OCI-LY7 (cell line): ENCODE results near the gene BZW1. TPM values are rescaled to one million over a fixed set of nuclear protein-coding genes. Genes with fewer than 3 reads are reported as not detected.

Experiments used
- BruUV-seq: library from RNA; stranded (reverse); fragments of 400-500 nt; replicated peaks from 2 replicates; lab custom pipeline; 2021; lab: Mats Ljungman, UMichigan
- CTCF ChIA-PET: fragments of 300-600 bp; sonication (Branson Sonifier 250); formaldehyde crosslinking; loops from one replicate; lab custom pipeline; 2022; ENCODE audit warnings: antibody characterized with exemption; ENCODE audit not compliant: unreplicated experiment; lab: Charles Lee
- POLR2A ChIA-PET: fragments of 300-600 bp; sonication (Branson Sonifier 250); formaldehyde crosslinking; loops from one replicate; lab custom pipeline; 2022; ENCODE audit warnings: antibody characterized with exemption; lab: Charles Lee
- DNase-seq: peaks from one replicate; pipeline ENCODE4 v3.0.0-alpha.2; 2015; ENCODE audit warnings: low spot score
- H2AFZ ChIP-seq: fragments of 200-600 bp; sonication (generic), shearing (Covaris generic); 2 replicates; pipeline ENCODE4 v1.6.1; 2014; ENCODE audit warnings: mild to moderate bottlenecking, antibody characterized with exemption, low read length, moderate library complexity
- H3K27ac ChIP-seq: fragments of 200-600 bp; sonication (generic); 2 replicates; pipeline ENCODE4 v1.5.1; 2014; ENCODE audit warnings: mixed run types, low read depth, mild to moderate bottlenecking, moderate library complexity, low read length, inconsistent platforms; ENCODE audit not compliant: poor library complexity, severe bottlenecking
- H3K36me3 ChIP-seq: fragments of 200-600 bp; sonication (generic); 2 replicates; pipeline ENCODE4 v1.6.1; 2014; ENCODE audit warnings: mild to moderate bottlenecking, antibody characterized with exemption, low read length, moderate library complexity, mixed read lengths; ENCODE audit not compliant: insufficient read depth
- H3K4me1 ChIP-seq: fragments of 200-600 bp; sonication (generic); 2 replicates; pipeline ENCODE4 v1.5.1; 2014; ENCODE audit warnings: mild to moderate bottlenecking, low read length; ENCODE audit not compliant: insufficient read depth, poor library complexity, severe bottlenecking
- H3K4me2 ChIP-seq: fragments of 200-600 bp; sonication (generic); 2 replicates; pipeline ENCODE4 v1.6.1; 2014; ENCODE audit warnings: mild to moderate bottlenecking, low read length
- H3K4me3 ChIP-seq: fragments of 200-600 bp; sonication (generic); 2 replicates; pipeline ENCODE4 v1.5.1; 2014; ENCODE audit warnings: mild to moderate bottlenecking, low read depth, low read length; ENCODE audit not compliant: poor library complexity, severe bottlenecking
- H3K79me2 ChIP-seq: fragments of 200-600 bp; sonication (generic); 2 replicates; pipeline ENCODE4 v1.6.1; 2016; ENCODE audit warnings: low read depth, mild to moderate bottlenecking, low read length, moderate library complexity, mixed read lengths; ENCODE audit not compliant: insufficient read depth
- H3K9me2 ChIP-seq: fragments of 200-600 bp; sonication (generic); 2 replicates; pipeline ENCODE4 v1.6.1; 2016; ENCODE audit warnings: mild to moderate bottlenecking, low read length, mixed read lengths; ENCODE audit not compliant: insufficient read depth
- H3K9me3 ChIP-seq: fragments of 200-600 bp; sonication (generic); 2 replicates; pipeline ENCODE4 v1.6.1; 2014; ENCODE audit warnings: mild to moderate bottlenecking, mixed run types, low read length, mixed read lengths
- H4K20me1 ChIP-seq: fragments of 200-600 bp; sonication (generic); 2 replicates; pipeline ENCODE4 v1.6.1; 2014; ENCODE audit warnings: mild to moderate bottlenecking, antibody characterized with exemption, low read length, moderate library complexity, mixed read lengths; ENCODE audit not compliant: insufficient read depth
- EZH2phosphoT487 ChIP-seq: fragments of 200-600 bp; sonication (generic); IDR thresholded peaks from 2 replicates; pipeline ENCODE4 v1.6.1; 2018; ENCODE audit warnings: low read depth, borderline replicate concordance, mild to moderate bottlenecking, mixed run types, antibody characterized with exemption, low read length, moderate library complexity, mixed read lengths
- intact Hi-C: fragments of 100-400 bp; cut with micrococcal nuclease; formaldehyde crosslinking; loops from one replicate; pipeline ENCODE4 v1.10.0; 2022; ENCODE audit not compliant: unreplicated experiment
- total RNA-seq, 2 experiments: library from RNA; depleted of rRNA in 1 of 2; stranded (reverse); fragments of >200 nt in 1 of 2; shearing (Covaris generic) in 1 of 2; gene quantifications; 2 replicates each; pipeline ENCODE4 v1.2.3, GENCODE V29; 2014 to 2022
- TF ChIP-seq, protein P1 (sequence below): fragments of 200-600 bp; sonication (generic); conservative IDR thresholded peaks from 2 replicates; pipeline ENCODE4 v1.5.1; 2014; ENCODE audit warnings: mild to moderate bottlenecking, antibody characterized with exemption, low read length, moderate library complexity, mixed read lengths

The BZW1 gene
- total RNA-seq, 2 experiments from 2014 or later: 180 to 183 TPM

DNA sequence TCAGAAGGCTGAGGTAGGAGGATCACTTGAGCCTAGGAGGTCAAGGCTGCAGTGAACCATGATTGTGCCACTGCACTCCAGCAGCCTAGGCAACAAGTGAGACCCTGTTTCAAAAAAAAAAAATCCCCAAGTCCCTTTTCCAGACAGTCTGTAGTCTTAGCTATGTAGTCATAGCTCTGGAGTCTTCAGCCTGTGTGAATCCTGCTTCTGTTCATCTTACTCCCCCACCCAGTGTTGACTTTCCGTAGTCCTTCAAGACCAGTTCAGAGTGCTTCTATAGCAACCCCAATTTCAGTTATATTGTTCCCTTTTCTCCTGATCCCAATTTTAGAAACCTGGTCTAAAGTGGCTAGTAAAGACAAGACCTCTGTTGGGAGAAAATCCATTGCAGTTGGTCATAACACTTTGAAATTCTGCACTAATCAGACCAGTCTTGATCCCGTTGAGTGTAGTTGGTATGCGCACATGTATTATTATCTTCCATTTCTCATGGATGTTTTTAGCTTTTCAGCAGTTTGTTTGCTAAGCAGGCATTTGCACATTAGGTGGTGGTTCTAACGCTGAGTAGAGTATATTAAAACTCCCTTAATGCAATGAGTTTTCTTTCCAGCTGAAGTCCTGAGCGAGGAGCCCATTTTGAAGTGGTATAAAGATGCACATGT, 9.0 kb downstream of the BZW1 start:
- H3K36me3 ChIP-seq: peaks cover 83% of the 10 kb centered on the region
- H3K4me3 ChIP-seq: no peak overlapping the region
- no peak overlapping the region for H2AFZ ChIP-seq
- DNase-seq: no peak
- BruUV-seq: no TSS peak
- intact Hi-C loops: no loop called here
- H4K20me1 ChIP-seq: no peaks in the 10 kb centered on the region
- peaks cover 5% of the 10 kb centered on the region; the same call in 1 of the 2 replicates for H3K79me2 ChIP-seq
- ChIA-PET POLR2A (interaction anchor here (0.5 to 0.7 kb wide), 3 partner anchors 23 to 41 kb away, joined by 3 to 4 read pairs (median 4); no protein-coding TSS in a partner anchor), CTCF (no interaction called here)
- H3K4me1 ChIP-seq: no peaks in the 10 kb centered on the region
- no peak for TF ChIP-seq EZH2phosphoT487
- TF ChIP-seq, protein P1, sequence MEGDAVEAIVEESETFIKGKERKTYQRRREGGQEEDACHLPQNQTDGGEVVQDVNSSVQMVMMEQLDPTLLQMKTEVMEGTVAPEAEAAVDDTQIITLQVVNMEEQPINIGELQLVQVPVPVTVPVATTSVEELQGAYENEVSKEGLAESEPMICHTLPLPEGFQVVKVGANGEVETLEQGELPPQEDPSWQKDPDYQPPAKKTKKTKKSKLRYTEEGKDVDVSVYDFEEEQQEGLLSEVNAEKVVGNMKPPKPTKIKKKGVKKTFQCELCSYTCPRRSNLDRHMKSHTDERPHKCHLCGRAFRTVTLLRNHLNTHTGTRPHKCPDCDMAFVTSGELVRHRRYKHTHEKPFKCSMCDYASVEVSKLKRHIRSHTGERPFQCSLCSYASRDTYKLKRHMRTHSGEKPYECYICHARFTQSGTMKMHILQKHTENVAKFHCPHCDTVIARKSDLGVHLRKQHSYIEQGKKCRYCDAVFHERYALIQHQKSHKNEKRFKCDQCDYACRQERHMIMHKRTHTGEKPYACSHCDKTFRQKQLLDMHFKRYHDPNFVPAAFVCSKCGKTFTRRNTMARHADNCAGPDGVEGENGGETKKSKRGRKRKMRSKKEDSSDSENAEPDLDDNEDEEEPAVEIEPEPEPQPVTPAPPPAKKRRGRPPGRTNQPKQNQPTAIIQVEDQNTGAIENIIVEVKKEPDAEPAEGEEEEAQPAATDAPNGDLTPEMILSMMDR: no peak
- H3K9me3 ChIP-seq: no peaks in the 10 kb centered on the region
- no peak overlapping the region for H3K27ac ChIP-seq
- no peaks in the 10 kb centered on the region for H3K9me2 ChIP-seq
- no peak overlapping the region for H3K4me2 ChIP-seq

DNA sequence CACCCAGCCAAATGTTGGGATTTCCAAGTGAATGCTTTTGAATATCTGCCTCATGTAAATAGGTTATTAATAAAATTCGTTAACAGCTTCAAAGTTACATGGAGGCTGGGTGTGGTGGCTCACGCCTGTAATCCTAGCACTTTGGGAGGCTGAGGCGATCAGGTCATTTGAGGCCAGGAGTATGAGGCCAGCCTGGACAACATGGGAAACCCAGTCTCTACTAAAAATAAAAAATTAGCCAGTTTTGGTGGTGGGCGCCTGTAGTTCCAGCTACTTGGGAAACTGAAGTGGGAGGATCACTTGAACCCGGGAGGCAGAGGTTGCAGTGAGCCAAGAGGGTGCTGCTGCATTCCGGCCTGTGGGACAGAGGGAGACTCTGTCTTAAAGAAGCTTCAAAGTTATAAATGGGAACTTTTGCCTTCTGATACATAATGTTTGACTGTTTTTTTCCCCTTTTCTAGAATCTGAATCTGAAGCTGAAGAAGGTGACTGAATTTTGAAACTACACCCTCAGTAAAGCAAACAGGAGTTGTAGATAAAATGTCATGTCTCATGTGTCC, 10.1 kb downstream of the BZW1 start:
- no peak overlapping the region for H3K4me3 ChIP-seq
- TF ChIP-seq EZH2phosphoT487: no peak
- TF ChIP-seq, protein P1: no peak
- BruUV-seq: no TSS peak
- no peaks in the 10 kb centered on the region for H3K79me2 ChIP-seq
- POLR2A ChIA-PET: no interaction called here
- H3K4me2 ChIP-seq: no peak overlapping the region
- CTCF ChIA-PET: no interaction called here
- H3K36me3 ChIP-seq: peaks cover 81% of the 10 kb centered on the region
- H4K20me1 ChIP-seq: no peaks in the 10 kb centered on the region
- no peaks in the 10 kb centered on the region for H3K9me2 ChIP-seq
- no peaks in the 10 kb centered on the region for H3K9me3 ChIP-seq
- DNase-seq: no peak
- intact Hi-C loops: no loop called here
- no peak overlapping the region for H3K27ac ChIP-seq
- H2AFZ ChIP-seq: no peak overlapping the region
- H3K4me1 ChIP-seq: no peaks in the 10 kb centered on the region

DNA sequence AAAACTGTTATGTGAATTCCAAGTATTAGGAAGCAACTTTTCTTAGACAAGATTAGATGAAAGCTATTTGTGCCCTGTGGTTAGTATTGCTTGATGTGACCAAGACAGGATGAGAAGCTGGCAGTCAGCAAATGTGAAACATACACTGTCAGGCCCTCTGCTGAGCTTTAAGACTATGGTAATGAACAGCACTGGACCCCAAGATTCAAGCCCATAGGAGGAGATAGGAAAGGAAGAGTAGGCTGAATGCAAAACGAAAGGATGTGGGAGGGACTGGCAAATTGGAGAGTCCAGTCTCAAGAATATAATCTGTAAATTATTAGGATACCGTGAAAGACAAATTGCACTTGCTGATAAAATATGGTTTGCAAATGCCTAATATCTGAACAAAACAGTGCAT, 16.4 kb downstream of the BZW1 start:
- Histone ChIP-seq H4K20me1 (no peaks in the 10 kb centered on the region), H3K9me2 (no peaks in the 10 kb centered on the region), H3K4me2 (no peak overlapping the region), H2AFZ (no peak overlapping the region), H3K36me3 (peaks cover 31% of the 10 kb centered on the region), H3K4me1 (no peaks in the 10 kb centered on the region), H3K79me2 (no peaks in the 10 kb centered on the region), H3K27ac (no peak overlapping the region), H3K4me3 (no peak overlapping the region), H3K9me3 (no peaks in the 10 kb centered on the region)
- DNase-seq: no peak
- no peak for TF ChIP-seq EZH2phosphoT487
- TF ChIP-seq, protein P1: no peak
- no TSS peak for BruUV-seq
- CTCF ChIA-PET: interaction anchor here (1.0 kb wide), 1 partner anchor 17 kb away, joined by 5 read pairs; no protein-coding TSS in a partner anchor
- intact Hi-C loops: no loop called here
- POLR2A ChIA-PET: interaction anchor here (0.7 to 1.7 kb wide), 6 partner anchors 13 to 399 kb away, joined by 3 to 6 read pairs (median 3); partner anchors contain the start of gene CLK1
